NCI-H2227 (cell line): ENCODE data around the gene RBBP5.

Experiments
- DNase-seq: peaks from one replicate; lab custom pipeline; 2025; ENCODE audit not compliant: unreplicated experiment; lab: John Stamatoyannopoulos, UW

The RBBP5 gene

DNA sequence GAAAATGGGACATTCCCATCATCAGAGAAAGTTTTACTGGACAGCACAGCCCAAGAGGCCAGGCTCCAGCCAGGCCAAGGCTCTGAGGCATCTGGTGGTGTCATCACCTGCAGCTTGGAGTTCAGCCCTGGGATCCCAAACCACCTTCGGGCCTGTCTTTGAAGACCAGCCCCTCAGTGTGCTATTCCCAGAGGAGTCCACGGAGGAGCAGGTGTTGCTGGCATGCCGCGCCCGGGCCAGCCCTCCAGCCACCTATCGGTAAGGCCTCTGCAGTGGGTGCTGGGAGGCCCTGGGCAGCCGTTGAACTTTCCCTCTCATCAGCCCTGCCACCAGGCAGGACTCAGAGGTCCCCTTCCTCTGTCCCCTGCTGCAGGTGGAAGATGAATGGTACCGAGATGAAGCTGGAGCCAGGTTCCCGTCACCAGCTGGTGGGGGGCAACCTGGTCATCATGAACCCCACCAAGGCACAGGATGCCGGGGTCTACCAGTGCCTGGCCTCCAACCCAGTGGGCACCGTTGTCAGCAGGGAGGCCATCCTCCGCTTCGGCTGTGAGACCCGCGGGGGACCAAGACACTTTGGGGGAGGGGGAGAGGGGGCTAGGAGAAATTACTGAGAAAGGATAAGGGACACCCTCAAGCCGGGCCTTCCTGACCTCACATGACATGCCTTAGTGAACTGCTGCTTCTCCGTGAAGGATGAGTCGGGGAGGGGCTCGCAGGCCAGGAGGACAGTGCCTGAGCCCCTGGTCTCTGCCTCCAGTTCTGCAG, 63.8 kb downstream of the RBBP5 start:
- DNase-seq = no peak

DNA sequence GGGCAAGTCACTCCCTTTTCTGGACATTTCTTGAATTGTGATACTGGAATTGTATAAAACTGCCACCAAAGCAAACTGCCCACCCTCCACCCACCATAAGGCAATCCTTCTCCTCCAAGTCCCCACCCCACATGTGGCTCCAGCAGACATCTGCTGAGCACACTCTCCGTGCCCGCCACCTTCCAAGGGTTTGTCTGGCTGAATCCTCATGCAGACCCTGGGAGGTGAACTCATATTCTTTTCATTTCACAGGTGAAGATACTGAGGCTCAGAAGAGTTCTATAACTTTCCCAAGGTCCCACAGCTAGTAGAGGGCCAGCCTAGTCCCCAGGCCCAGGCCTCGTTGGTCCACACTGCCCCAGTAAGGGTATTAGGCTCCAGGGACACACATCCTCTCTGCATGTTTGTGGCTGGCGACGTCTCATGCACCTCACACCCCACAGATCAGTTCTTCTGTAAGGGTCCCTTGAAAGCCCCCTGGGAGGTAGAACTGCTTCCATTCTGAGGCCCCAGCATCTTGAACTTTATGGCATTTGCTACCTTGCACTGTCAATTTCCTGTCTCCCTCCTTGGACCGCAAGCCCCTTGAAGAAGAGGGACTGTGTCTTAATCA, 64.7 kb downstream of the RBBP5 start:
- no peak for DNase-seq

DNA sequence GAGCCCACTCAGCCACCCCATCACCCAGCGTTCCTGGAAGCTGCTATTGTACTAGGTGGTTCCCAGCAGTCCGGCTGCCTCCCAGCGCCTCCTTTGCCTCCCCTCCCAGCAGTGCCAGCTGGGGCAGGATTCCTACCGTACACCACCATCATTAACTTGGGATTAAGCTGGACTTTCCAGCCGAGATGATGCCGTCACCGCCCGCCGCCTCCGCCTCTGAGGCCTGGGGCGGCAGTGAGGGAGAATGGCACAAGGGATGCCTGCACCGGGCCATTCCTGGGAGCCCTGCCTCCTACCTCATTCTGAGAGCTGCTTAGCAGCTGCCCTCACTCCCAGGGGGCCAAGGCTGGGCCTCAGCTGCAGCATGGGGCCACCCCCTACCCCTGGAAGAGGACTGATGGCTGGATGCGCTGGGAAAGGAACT, 65.6 kb downstream of the RBBP5 start:
- peak; percentile 84 for DNase-seq

DNA sequence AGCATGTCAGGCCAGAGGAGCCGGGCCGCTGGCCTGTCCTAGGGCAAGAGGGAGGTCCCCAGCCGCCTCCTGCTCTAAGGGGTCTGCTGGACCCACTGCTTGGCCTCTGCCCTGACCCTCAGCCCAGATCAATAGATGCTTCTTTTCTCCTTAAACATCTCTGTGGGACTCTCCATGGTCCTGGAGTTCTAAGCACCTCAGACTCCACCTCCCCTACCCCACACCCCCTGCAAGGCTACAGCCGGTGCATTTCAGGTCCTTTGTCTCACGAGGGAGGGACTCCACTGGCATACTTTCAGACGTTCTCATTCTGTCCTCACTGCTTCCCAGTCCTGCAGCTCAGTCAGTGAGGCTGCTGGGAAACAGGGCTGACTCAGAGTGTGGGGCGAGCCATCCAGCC, 67.8 kb downstream of the RBBP5 start:
- no peak for DNase-seq

DNA sequence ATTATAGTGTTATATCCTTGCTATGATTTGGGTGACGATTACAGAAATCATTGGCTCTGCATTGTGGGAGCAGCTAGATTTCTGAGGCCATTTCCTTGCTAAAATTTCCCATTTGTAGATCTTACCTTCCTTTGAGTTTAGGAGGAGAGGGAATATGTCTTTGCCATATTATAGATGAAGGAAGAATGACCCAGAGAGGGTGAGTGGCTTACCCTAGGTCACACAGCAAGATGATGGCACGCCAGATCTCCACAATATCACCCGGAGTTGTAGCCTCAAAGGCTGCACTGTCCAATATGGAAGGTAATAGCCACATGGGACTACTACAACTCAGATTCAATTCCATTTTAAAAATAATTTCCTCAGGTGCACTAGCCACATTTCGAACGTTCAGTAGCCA, 68.5 kb downstream of the RBBP5 start:
- DNase-seq = no peak

DNA sequence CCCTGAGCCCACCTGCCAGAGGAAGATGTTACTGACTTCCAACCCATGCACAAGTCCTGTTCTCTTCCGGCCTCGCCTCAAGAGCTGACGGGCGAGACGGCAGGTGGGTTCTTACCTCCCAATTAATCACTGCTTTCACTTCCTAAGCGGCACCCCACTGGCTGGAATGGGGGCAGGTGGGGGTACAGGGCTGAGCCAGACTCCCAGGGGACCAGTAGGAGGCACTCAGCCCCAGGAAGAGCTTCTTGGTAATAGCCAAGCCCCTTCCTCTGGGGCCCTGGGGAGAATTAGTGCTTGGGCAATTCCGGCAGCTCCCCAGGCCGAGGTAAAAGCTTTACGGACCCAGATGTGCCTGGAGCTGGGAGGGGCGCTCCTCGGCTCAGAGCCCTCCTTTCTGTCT, 69.1 kb downstream of the RBBP5 start:
- no peak for DNase-seq

DNA sequence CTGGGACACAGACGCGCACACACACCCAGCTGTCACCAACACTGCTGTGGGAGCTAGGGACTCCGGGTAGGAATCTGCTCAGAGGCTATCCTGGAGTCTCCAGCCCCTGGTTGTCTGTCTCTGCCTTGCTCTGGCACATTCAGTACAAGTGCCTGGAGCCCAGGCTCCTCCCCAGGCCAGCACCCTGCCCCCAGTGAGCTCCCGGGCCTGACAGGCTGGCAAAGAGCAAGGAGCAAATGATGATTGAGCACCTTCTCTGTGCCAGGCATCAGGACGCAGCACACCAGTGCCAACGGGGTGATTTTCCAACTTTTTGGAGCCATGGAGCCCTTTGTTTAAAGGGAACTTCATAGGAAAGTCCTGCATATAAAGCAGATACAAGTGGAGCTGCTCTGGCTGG, 72.3 kb downstream of the RBBP5 start:
- no peak for DNase-seq

DNA sequence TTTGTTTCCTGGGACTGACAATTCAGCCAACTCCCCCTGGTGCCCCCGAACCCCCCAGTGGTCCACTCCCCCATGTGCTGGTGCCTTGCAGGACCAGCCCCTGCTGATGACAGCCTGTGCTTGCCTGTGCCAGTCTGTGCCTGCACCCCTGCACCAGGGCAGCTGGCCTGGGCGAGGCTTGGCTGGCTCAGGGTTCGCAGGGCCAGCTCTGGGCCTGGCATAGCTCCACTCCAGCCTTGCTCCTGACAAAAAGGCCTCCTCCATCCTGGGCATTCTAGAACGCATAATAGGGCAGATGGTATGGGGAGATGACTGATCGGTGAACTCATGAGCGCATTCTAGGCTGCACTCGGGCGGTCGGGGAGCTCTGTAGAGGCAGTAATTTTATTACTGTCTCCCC, 73.4 kb downstream of the RBBP5 start:
- DNase-seq = no peak

DNA sequence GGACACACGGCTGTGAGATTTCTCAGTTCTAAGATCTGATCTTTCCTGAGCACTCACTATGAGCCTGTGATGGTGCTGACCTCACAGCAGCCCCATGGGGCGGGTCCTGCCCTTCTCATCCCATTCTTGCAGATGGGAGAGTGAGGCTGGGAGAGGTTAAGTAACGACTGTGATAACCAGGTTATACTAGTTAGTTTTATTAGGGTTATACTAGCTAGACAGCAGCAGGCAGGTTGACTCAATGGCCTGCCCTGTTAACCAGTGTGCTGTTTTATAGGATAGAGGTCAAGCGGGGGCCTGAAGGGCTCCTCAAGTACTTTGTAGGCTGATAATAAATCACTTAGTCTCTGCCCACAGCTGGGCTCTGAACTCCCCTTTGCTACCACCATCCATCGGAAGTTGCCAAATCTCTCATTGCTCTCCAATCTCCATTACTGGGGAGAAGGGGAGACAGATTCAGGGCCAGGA, 74.0 kb downstream of the RBBP5 start:
- DNase-seq = no peak

DNA sequence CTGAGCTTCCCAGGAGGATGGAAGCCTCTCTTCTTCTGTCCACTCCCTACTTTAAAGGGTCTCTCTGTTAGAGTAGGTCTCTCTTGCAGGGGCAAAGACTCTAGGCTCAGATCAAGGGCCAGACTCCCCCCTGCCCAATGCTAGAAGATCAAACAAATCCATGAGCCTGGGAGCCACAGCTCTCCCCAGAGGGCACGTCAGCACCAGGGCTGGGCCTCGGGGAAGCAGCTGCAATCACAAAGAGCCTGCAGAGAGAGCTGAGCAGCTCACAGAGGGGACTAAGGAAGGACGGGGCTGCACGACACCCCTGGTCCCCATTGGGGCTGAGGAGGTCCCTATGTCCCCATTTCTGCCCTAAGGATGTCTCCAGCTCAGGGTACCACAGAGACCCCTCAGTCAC, 74.9 kb downstream of the RBBP5 start:
- no peak for DNase-seq

DNA sequence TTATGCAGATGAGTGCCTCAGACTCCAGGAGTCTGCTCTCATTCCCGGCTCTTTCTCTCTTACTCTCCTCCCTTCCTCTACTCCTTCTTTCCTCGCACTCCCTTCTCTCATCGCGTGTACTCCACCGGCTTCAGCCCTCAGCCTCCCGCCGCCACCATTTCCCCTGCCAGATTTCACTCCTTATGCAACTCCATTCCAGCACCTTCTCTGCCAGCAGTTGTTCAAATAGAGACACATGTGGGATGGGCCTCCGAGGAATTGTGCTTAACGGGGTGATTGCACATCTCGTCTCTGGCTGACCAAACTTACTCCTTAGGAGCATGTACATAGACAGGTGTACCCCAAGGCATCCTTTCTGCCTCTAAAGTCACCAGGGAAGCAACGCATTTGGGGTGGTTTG, 76.6 kb downstream of the RBBP5 start:
- DNase-seq = no peak

DNA sequence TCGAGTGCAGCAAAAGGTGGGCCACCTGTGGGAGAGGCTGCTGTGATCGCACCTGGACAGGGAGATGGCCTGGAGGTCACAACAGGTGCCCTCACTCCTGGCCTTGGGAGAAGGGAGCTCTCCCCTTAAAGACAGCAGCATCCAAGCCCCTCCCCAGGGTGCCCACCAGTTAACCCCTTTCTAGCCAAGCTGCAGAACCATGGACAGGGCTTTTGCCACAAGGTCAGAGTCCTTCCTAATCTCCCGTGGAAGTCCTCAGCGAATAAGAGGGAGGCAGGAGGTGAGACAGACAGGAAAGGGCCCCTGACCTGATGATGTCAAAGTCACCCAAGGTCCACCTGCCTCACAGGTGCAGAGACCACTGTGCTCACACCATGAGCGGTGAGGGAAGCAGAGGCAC, 77.0 kb downstream of the RBBP5 start:
- no peak for DNase-seq

DNA sequence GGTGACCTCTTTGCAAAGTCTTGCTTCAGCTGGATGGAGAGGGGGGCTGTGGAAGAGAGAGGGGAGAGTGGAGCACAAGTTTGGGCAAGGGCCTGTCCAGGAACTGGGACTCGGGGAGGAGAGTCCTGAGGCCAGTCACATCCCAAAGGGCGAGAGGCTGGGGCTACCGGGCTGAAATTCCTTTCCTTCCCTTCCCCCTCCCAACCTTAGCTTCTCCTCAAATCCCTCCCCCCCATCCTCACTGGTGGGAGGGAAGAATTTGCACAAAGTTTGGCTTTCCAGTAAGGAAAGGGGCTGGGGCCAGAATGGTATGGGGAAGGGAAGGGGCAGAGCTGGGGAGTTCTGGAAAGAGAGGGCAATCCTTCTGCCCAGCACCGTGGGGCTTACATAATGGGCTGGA, 77.9 kb downstream of the RBBP5 start:
- DNase-seq = no peak

DNA sequence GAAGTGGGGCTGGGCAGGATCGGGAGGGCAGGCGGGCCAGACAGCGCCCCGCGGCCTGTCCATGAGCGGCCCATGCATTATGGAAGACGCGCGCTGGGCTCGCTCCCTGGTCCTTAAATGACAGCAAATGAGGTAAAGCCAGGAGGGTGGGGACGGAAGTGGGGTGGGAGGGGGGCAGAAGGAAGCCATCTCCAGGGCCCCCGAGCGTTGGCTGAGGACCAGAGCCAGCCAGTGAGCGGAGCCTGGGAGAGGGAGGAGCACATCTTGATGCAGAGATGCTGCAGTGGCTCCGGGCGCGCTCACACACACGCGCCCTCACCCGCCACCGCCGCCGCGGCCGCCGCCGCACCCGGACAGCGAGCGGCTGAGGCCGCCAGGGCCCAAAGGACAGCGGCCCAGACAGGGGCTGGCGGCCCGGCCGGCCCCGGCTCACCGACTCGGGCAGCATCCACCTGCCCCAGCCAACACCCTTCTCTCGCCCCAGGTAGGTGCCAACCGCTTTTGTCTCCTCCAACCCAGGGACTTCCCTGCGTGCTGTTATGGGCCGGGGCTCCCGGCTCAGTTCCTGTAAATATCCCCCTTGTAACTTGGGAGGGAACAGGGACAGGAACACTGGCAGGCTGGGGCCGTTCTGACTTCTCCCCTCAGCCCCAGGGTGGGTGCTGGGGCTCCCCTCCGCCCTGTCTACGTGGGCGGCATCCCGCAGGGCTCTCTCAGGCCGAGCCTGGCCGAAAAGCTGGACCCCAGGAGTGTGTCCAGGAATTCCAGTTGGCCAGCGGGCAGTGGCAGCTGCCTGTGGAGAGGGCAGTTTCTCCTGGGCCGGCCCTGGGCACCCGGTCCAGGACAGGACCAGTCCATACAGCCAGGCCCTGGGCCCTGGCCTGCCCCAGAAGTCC, 78.6 kb downstream of the RBBP5 start, which contains the start of gene CNTN2:
TSS of gene CNTN2 (plus strand) at position 302 of the 896 bp plus-strand sequence. CDS start 9,974 bp downstream, outside the sequence.
- peak; percentile 86 for DNase-seq

DNA sequence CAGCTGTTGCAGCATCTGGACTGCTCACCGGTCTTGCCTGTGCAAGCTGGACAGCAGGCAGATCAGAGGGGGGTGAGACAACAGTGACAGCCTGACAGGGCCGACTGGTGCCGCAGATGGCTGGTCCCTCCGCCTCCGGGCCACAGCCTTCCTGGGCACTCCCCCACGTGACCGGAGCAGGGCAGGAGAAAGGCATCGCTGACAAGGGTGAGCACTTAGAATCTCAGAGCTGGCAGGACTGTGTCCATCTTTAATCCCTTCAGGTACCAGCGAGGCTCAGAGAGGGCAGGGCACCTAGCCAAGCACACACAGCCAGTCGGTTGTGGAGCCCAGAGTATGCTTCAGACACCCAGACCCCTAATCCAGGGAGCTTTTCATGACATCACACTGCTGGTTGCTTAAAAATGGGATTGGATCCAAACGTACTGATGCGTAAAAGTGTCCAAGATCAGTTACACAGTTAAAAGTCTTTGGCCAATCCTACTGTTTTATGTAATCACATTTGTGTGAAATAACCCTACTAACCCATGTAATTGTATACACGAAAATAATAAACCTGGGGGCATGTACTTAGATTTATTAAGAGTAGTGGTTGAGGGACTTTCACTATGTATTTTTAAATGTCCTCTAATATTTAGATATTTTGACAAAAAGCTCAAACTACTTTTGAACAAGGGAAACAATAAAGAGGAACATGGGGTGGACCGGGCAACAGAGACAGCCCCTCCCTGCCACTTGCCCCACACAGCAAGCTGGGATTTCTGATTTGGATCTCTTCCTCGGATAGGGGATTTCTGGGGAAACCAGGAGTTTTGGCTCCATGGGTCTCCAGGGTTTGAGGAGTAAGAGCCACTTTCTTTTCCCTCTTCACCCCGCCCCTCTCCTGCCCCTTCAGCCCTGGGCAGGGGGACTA, 79.5 kb downstream of the RBBP5 start:
- DNase-seq = peak; percentile 21

DNA sequence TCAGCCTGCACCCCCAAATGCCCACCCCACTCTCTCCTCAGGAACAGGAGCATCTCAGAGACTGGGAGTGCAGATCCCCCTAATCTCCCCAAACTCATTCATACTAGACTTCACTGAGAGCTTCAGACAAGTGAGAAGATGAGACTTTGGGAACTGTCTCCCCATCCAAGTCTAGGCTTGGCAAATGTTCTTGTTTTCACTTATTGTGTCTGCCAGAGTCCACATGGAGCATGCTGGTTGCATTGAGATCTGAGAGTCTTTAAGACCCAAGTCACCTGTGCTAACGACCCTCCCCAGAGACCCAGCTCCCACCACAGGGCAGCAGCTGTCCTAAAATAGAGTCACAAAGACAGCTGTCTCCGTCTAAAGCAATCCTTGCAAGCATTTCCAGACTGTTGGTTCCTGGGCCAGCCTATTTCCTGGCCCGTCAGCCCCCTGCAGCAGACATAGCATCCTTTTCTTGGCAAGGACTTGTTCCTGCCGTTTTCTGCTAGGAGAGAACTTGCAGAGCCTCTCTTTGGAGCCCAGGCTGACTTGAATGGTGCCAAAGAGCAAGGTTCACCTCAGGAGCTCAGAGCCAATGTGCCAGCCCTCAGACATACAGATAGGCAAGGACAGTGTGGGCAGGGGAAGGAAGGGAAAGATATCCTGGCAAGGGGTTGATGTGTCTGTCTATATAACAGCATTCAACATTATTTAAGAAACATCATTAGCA, 80.6 kb downstream of the RBBP5 start:
- DNase-seq = no peak

DNA sequence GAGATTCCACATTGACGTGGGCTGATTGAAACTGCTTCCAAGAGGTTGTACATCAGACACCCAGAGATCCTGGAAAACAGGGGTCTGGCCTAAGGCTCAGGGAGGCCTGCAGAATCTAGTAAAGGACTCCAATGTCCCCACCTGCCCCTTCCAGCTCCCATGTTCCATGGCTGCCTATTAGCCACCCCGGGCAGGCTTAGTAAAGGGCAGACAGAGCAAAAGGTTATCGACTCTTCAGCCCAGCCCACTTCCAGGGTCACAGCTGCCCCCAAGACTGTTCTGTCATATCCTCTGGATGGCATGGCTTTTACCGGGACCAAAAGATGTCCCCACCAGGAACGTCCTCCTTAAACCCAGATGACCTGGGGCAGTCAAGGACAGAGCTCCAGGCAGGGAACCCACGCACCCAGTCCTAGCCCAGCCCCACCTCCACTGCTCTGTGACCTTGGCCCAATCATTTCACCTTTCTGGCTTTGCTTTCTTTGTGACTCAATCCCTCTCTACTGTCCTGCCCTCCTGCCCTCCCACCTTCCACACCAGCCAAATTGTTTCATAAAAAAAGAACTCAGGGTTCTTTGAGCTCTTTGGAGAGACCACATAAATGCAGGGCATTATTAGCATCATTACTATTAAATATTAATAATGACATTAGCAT, 83.5 kb downstream of the RBBP5 start:
- DNase-seq = no peak

DNA sequence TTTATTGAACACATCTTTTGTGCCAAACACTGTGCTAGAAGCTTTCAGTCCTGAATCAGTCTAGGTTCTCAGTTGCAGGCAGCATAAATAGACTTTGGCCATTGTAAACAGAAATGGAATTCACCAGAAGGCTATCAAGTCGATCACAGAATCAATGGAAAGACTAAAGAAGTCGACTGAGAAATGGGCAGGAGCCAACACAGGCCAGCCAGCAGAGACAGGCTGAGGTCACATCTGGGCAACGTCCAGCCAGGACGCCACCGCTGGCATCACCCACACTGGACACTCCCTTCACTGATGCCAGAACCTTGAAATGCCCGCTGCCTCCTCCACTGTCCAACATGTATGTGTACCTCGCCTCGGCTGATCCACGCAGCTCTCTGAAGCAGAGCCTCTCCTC, 84.2 kb downstream of the RBBP5 start:
- no peak for DNase-seq
